Stimulated activated CD8-positive, alpha-beta memory T cell treated with anti-CD3 and anti-CD28 coated beads, Interleukin-15, amount 100 ng/mL, for 24 hours (primary cell): Measurements from ENCODE around the gene CST3.
"Not testable (repeated sequence)": the region's sequence is repeated elsewhere in the genome, so short reads cannot be mapped to it uniquely, and the experiment has no call there.

ENCODE experiments used
- DNase-seq: peaks from one replicate; pipeline ENCODE4 v3.0.0-alpha.2; 2020; ENCODE audit warnings: low read depth

CST3 gene

GRCh38 chr20:23641936-23642751 lies 4.4 kb upstream of the CST3 start:
- no peak for DNase-seq

GRCh38 chr20:23640671-23641667 lies 3.2 kb upstream of the CST3 start:
- no peak for DNase-seq

- DNase-seq: no peak
These were observed 2.4 kb upstream of the CST3 start for GRCh38 chr20:23640018-23640601.

GRCh38 chr20:23639490-23639958 lies 1.8 kb upstream of the CST3 start:
- no peak for DNase-seq

GRCh38 chr20:23638309-23638708 lies 554 bp upstream of the CST3 start:
- no peak for DNase-seq

- DNase-seq: no peak
These were observed 860 bp downstream of the CST3 start for GRCh38 chr20:23636908-23637281.

GRCh38 chr20:23636182-23636907 lies 1.4 kb downstream of the CST3 start:
- no peak for DNase-seq

GRCh38 chr20:23635768-23636090 lies 2.0 kb downstream of the CST3 start:
- DNase-seq: not testable (repeated sequence)

GRCh38 chr20:23634985-23635767 lies 2.6 kb downstream of the CST3 start:
- no peak for DNase-seq

GRCh38 chr20:23634044-23634801 lies 3.5 kb downstream of the CST3 start:
- DNase-seq: no peak

- no peak for DNase-seq
These were observed 4.8 kb downstream of the CST3 start for GRCh38 chr20:23632711-23633573.

GRCh38 chr20:23631981-23632710 lies 5.6 kb downstream of the CST3 start:
- DNase-seq: no peak

- DNase-seq: no peak
These were observed 6.4 kb downstream of the CST3 start for GRCh38 chr20:23631226-23631822.

GRCh38 chr20:23630392-23630849 lies 7.3 kb downstream of the CST3 start:
- DNase-seq: no peak

GRCh38 chr20:23629542-23630391 lies 8.0 kb downstream of the CST3 start:
- DNase-seq: no peak

GRCh38 chr20:23629017-23629541 lies 8.7 kb downstream of the CST3 start:
- DNase-seq: no peak
